Activated gamma-delta T cell treated with Interleukin-2 at 50 U/mL for 16 hours (primary cell): ENCODE measurements around the gene TCF12.

Source experiments
- DNase-seq: peaks from one replicate; pipeline ENCODE4 v3.0.0-alpha.2; 2020

The TCF12 gene

GRCh38 chr15:57025264-57025926, 107.0 kb downstream of the TCF12 start:
- DNase-seq = no peak

DNA sequence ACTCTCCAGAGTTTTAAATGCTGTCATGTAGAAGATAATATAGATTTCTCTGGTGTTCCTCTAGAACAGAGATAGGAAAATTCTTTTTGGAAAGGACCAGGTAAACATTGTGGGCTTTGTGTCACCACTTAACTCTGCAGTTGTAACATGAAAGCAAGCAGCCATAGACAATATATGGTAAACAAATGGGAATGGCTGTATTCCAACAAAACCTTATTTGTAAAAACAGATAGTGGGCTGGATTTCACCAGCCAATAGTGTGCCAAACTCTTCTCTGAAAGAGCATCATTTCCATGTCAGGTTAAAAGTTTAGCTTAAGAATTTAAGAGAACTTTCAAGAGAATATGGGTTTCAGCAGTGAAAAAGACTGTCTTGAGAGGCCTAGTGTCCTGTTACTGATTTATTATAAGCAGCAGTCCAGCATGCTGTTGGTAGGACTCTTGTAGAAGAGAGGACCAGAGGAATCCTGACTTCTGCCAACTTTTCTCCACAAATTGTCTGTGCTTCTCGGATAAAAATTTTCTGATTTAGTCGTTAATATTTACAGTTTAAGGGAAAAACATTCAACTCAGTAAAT, 107.7 kb downstream of the TCF12 start:
- DNase-seq = no peak

DNA sequence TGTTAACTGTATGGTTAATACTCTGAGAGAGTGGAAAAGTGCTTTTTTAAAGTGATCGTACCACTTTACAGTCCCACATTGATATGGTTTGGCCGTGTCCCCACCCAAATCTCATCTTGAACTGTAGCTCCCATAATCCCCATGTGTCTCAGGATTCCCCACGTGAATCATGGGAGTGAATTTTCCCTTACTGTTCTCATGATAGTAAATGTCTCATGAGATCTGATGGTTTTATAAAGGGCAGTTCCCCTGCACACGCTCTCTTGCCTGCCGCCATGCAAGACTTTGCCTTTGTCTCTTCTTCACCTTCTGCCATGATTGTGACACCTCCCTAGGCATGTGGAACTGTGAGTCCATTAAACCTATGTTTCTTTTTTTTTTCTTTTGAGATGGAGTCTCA, 109.2 kb downstream of the TCF12 start:
- DNase-seq = no peak

DNA sequence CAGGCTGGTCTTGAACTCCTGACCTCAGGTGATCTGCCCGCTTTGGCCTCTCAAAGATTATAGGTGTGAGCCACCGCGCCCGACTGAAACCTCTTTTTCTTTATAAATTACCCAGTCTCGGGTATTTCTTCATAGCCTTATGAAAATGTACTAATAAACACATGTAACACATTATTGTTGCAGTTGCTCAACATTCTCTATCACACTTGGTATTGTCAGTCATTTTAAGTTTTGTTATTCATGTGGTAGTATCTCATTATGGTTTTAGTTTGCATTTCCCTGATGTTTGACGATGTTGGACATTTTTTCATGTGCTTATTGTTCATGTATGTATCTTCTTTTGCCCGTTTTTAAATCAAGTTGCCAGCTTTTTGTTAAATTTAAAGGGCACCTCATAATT, 109.7 kb downstream of the TCF12 start:
- DNase-seq = no peak

DNA sequence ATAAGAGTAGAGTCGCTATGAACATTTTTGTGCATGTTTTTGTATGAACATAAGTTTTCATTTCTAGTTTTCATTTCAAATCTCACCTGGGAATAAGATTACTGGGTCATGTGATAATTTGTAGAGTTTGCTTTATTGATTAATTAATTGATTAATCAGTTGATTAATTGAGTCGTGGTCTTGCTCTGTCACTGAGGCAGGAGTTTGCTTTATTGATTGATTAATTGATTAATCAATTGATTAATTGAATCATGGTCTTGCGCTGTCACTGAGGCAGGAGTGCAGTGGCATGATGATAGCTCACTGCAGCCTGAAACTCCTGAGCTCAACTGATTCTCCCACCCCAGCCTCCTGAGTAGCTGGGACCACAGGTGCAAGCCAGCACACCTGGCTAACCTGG, 111.6 kb downstream of the TCF12 start:
- no peak for DNase-seq

GRCh38 chr15:57031082-57031481, 112.6 kb downstream of the TCF12 start:
- DNase-seq = no peak

DNA sequence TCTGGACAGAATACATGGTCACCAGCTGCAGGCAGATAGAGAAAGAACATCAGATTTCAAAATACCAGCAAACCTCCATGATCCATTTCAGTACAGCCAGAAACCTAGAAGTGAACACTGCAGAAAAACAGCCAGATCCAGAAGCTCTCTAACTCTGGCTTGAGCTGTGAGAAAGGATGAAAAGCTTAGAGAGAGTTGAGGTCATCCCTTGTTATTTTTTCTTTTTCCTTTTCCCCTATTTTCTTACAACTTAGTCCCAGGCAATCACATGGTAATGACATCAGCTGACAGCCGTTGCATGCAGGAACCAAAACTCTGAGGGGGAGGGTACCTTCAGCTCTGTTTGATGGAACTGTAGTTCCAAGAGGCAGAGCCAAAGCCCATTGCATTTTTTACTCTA, 113.2 kb downstream of the TCF12 start:
- DNase-seq = no peak

- DNase-seq = no peak
Observed at GRCh38 chr15:57032338-57032737, 113.9 kb downstream of the TCF12 start.

- DNase-seq = no peak
Observed at GRCh38 chr15:57033715-57034439, 115.4 kb downstream of the TCF12 start.

DNA sequence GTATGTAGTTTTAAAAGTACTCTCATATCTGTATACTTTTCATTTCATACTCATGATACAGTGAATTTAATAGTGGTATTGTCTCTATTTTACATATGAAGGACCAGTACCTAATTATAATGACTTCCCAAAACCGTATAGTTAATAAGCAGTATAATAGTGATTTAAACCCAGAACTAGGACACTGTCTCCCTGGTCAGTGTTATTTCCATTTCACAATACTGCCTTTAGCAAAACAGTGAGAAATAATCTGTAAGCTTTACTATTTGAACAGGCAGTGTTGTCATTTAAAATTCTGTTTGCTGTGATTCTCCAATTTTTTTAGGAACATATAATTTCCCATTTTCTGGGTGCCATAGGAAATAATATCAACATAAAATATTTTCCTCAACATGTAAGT, 116.2 kb downstream of the TCF12 start:
- no peak for DNase-seq

DNA sequence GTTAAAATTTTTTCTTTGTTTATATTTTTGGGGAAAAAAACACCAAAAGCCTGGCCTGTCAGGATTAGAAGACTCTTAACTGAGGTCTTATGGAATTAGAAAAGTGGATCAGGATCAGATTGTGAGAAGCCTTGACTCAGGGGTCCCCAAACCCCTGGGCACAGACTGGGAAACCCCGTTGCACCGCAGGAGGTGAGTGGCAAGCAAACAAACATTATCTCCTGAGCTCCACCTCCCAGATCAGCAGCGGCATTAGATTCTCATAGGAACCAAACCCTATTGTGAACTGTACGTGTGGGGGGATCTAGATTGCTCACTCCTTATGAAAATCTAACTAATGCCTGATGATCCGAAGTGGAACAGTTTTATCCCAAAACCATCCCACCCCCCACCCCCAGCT, 117.2 kb downstream of the TCF12 start:
- no peak for DNase-seq

- DNase-seq = no peak
Observed at GRCh38 chr15:57036352-57036751, 117.9 kb downstream of the TCF12 start.

GRCh38 chr15:57037548-57037947, 119.1 kb downstream of the TCF12 start:
- DNase-seq = no peak

DNA sequence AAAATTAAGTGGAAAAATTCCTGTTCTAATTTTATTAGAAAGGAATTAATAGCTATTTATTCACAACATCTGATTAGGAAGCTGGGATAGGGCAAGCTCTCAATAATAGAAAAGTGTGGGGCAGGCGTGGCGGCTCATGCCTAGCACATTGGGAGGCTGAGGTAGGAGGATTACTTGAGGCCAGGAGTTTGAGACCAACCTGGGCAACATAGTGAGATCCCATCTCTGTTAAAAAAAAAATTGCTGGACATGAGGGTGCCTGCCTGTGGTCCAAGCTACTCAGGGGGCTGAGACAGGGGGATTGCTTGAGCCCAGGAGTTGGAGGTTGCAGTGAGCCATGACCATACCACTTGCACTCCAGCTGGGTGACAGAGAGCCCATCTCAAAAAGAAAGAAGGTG, 119.6 kb downstream of the TCF12 start:
- DNase-seq = no peak

- DNase-seq = no peak
Observed at GRCh38 chr15:57038496-57038895, 120.1 kb downstream of the TCF12 start.

DNA sequence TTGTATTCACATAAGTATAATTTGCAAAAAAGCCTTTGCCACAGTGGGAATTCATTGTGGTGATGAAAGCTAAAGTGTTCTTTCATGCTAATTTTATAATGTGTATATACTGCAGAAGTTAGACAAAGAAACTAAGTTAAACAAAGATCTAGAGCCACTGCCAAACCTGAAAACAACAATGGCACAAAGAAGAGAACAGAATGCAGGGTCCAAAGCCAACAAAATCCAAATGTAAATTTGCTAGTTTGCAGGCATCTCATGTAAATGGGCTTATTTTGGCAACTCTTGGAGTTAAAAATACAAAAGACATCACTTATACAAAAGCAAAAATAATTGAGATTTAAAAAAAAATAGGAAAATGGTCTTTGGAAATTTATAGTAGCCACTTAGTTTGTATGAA, 123.0 kb downstream of the TCF12 start:
- DNase-seq = no peak

GRCh38 chr15:57044072-57044702, 125.7 kb downstream of the TCF12 start:
- DNase-seq = no peak

- DNase-seq = no peak
Observed at GRCh38 chr15:57044970-57045369, 126.5 kb downstream of the TCF12 start.

GRCh38 chr15:57045741-57046382, 127.4 kb downstream of the TCF12 start:
- no peak for DNase-seq

DNA sequence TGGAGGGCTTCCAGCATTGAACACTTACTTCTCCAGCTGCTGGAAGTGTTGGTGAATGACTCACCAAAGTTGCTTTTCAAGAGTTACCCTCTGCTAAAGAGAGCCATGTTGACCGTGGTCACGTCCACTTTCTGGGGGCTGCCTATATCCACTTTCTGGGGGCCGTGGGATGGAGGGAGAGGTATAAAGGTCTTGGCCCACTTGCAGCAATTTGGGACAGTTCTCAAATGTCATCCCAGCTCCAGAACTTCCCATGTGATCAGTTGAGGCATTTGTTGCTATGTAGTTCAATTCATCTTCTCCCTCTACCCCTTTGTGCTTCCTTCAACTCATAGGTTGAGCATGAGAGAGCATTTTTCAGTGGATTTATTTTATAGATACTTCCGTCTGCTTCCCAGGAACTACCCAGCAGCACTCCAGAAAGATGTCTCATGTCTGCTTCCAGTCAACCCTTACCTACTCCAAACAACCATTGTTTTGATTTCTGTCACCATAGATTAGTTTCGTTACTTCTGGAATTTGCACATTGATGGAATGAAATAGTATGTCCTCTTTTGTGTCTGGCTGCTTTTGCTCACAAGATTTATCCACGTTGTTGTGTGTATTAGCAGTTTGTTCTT, 130.6 kb downstream of the TCF12 start:
- no peak for DNase-seq

- no peak for DNase-seq
Observed at GRCh38 chr15:57053470-57053869, 135.0 kb downstream of the TCF12 start.

DNA sequence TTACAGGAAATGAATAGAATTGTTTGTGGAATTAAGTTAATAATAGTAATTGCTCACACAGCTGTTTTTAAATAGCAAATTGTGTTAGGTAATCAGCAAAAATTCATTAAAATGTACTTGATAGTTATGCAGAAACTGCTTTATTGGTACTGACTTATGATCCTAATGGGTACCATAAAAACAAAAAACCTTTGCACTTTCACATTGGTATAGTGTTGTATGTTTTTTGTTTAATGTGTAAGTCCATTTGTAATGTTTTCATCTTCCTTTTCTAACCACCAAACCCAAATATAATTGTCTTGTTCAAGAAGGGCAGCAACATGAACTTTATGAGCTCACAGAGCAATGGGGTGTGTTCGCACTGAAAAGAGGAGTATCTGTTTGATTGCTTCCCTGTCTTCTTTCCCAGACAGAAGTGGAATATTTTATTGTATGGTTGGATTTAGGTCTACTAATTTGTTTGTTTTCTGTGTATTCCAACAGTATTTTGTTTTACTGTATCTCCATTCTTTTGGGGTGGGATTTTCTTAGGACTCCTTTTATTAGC, 135.8 kb downstream of the TCF12 start:
- DNase-seq = no peak

- no peak for DNase-seq
Observed at GRCh38 chr15:57056357-57056756, 137.9 kb downstream of the TCF12 start.
